Lower lobe of right lung (tissue), 2 donors: ENCODE data around the gene CACNA1D. TPM values are rescaled to one million over a fixed set of nuclear protein-coding genes. Genes with fewer than 3 reads are reported as not detected.

ENCODE experiments used
- ATAC-seq, 2 donors: fragments of 200-7000 bp; cut with Tn5 transposase; one replicate each; pipeline ENCODE4 v1.9.1; 2020 to 2022; ENCODE audit warnings: mild to moderate bottlenecking in 2 of 2, moderate library complexity in 2 of 2
- DNase-seq: peaks from one replicate; pipeline ENCODE4 v3.0.0-alpha.2; 2020
- H3K27ac ChIP-seq: fragments of 200-600 bp; one replicate; pipeline ENCODE4 v1.8.0; 2022
- H3K27me3 ChIP-seq: fragments of 200-600 bp; one replicate; pipeline ENCODE4 v1.8.0; 2022; ENCODE audit warnings: low read depth
- H3K36me3 ChIP-seq: fragments of 200-600 bp; one replicate; pipeline ENCODE4 v1.8.0; 2022; ENCODE audit warnings: mild to moderate bottlenecking
- H3K4me1 ChIP-seq: fragments of 200-600 bp; one replicate; pipeline ENCODE4 v1.8.0; 2022
- H3K4me3 ChIP-seq: fragments of 200-600 bp; one replicate; pipeline ENCODE4 v1.8.0; 2022; ENCODE audit warnings: mild to moderate bottlenecking
- H3K9me3 ChIP-seq: fragments of 200-600 bp; one replicate; pipeline ENCODE4 v1.8.0; 2022
- intact Hi-C: fragments of 100-400 bp; cut with DNase I; formaldehyde crosslinking; loops from one replicate; pipeline ENCODE4 v1.11.0; 2022
- total RNA-seq: library from RNA; stranded (reverse); fragmentation: NEBNext Ultra II Directional; extraction: Animal tissue kit (Norgen Biotek cat#: 25700); gene quantifications from one replicate; pipeline ENCODE4 v1.2.1, GENCODE V29; 2021
- TF ChIP-seq, protein P1 (sequence below): fragments of 200-600 bp; IDR thresholded peaks from one replicate; pipeline ENCODE4 v1.8.0; 2022; ENCODE audit warnings: antibody characterized with exemption, mild to moderate bottlenecking
- donor health status: DM: no; HTN: yes; CAD: no; lungs with severe emphysema.

Gene CACNA1D
- total RNA-seq, 1 donor from 2014 or later = 33.6 TPM

DNA sequence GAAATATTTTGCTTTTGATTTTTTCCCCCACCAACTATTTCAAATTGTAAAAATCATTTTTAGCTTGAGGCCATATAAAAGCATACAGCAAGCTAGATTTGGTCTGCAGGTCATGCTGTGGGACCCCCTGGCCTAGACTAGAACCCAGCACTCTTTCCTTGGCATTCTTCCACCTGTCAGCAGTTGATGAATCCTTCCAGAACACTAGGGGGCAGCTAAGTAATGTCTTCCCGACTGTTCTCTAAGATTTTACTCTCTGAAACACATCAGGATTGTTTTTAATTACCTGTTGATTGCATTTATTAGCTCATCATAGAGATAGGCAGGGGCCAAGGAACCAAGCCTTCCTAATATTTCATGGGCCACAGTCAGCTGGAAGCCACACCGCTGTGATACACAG is 174.5 kb downstream of the CACNA1D start:
- TF ChIP-seq, protein P1, sequence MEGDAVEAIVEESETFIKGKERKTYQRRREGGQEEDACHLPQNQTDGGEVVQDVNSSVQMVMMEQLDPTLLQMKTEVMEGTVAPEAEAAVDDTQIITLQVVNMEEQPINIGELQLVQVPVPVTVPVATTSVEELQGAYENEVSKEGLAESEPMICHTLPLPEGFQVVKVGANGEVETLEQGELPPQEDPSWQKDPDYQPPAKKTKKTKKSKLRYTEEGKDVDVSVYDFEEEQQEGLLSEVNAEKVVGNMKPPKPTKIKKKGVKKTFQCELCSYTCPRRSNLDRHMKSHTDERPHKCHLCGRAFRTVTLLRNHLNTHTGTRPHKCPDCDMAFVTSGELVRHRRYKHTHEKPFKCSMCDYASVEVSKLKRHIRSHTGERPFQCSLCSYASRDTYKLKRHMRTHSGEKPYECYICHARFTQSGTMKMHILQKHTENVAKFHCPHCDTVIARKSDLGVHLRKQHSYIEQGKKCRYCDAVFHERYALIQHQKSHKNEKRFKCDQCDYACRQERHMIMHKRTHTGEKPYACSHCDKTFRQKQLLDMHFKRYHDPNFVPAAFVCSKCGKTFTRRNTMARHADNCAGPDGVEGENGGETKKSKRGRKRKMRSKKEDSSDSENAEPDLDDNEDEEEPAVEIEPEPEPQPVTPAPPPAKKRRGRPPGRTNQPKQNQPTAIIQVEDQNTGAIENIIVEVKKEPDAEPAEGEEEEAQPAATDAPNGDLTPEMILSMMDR = peak; percentile 21
- intact Hi-C loops = no loop called here
- Histone ChIP-seq H3K27ac (no peak overlapping the region), H3K4me3 (no peak overlapping the region), H3K27me3 (peaks cover 4% of the 10 kb centered on the region), H3K4me1 (peaks cover 12% of the 10 kb centered on the region), H3K9me3 (no peaks in the 10 kb centered on the region), H3K36me3 (peaks cover 6% of the 10 kb centered on the region)
- DNase-seq (no peak), ATAC-seq (no peak)

DNA sequence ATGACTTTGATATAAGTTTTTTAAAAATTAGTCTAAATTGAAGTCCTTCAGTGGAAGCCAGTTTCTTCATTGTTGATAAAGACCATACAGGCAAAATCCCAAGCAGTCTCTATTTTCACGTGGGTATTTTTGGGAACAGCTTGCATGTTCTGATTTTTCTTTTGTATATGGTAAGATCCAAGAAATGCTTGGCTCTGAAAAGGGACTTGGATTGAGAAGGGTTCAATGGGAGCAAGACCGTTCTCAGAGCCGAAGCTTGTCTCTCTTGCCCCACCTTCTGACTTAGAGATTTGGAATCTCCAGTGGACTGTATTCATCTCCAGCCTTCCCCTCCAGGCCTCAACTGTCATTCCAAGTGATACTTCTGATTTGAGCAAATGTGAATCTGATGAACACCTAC is 176.3 kb downstream of the CACNA1D start:
- Histone ChIP-seq H3K4me3 (no peak overlapping the region), H3K4me1 (peaks cover 12% of the 10 kb centered on the region), H3K27ac (no peak overlapping the region), H3K9me3 (no peaks in the 10 kb centered on the region), H3K36me3 (peaks cover 6% of the 10 kb centered on the region), H3K27me3 (peaks cover 4% of the 10 kb centered on the region)
- TF ChIP-seq, protein P1 = no peak
- intact Hi-C loops = no loop called here
- ATAC-seq (no peak), DNase-seq (no peak)

DNA sequence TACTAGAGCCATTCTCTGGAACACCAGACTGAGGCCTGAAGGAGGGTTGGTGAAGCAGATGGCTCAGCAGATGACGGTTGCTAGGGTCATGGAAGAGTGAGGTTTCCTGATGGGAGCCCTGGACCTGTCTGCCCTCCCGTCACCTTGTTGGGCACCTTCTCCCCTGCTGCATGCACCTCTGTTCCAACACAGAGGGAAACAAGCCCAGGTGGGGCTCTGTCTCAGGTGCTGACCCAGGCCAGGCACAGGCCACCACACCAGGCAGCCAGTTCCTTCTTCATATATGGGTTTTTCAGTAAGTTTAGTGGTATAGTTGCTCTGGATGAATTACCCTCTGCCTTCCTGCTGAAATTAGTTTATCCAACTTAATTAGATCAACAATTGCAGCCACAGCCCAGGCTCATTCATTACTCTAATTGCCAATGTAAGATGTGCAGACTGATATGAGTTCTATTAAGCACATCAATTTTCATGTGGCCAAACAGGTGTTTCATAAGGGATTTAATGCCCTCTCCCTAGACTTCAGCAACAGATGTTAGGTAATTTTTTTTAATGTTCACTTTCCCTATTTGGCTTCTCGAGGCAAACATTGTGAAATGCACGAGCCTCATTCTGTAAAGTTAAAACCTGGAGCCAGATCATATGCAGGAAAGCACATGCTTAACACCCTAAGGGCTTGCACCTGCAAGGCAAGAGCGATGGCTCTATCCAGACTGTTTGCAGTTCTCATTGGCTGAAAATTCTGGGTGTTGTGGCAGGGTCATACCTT is 177.0 kb downstream of the CACNA1D start:
- TF ChIP-seq, protein P1 = no peak
- Histone ChIP-seq H3K27ac (no peak overlapping the region), H3K4me1 (peaks cover 12% of the 10 kb centered on the region), H3K4me3 (no peak overlapping the region), H3K9me3 (no peaks in the 10 kb centered on the region), H3K36me3 (peaks cover 4% of the 10 kb centered on the region), H3K27me3 (no peaks in the 10 kb centered on the region)
- intact Hi-C loops = no loop called here
- ATAC-seq (peak; percentile 34 to 36), DNase-seq (no peak)

DNA sequence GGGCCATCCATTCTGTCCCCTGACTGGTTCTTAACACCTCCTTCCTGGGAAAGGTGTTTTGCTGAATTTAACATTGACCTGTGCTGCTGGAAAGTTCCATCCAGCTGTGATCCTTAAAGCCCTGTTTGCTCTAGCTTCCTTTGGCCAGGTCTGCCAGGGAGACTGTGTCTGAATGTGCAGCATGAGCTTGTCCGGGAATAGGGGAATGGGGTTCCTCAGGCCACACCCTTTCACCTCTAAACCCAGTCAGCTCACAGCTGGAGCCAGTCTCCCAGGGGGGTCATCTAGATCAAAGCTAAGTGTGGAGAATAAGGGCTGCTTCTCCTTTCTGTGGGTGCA is 177.5 kb downstream of the CACNA1D start:
- H3K27ac ChIP-seq = no peak overlapping the region
- TF ChIP-seq, protein P1 = no peak
- H3K9me3 ChIP-seq = no peaks in the 10 kb centered on the region
- H3K36me3 ChIP-seq = no peaks in the 10 kb centered on the region
- no peaks in the 10 kb centered on the region for H3K27me3 ChIP-seq
- peaks cover 12% of the 10 kb centered on the region for H3K4me1 ChIP-seq
- no peak for ATAC-seq
- DNase-seq = no peak
- intact Hi-C loops = no loop called here
- no peak overlapping the region for H3K4me3 ChIP-seq

DNA sequence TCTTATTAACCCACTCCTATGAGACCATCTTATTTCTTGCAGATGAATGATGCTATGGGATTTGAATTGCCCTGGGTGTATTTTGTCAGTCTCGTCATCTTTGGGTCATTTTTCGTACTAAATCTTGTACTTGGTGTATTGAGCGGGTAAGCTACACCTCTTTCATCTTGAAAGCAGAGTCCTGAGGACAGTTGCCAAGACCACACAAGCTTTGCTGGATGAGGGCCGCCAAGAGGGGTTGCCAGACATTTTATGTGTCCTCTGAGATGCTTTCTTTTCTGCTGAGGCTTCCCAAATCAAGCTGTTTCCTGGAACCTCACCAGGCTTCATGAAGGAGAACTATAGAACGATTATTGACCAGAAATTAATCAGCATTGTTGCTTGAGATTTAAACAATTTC is 178.6 kb downstream of the CACNA1D start:
- intact Hi-C loops = no loop called here
- Histone ChIP-seq H3K27ac (no peak overlapping the region), H3K4me3 (no peak overlapping the region), H3K36me3 (no peaks in the 10 kb centered on the region), H3K27me3 (no peaks in the 10 kb centered on the region), H3K9me3 (no peaks in the 10 kb centered on the region), H3K4me1 (peaks cover 12% of the 10 kb centered on the region)
- DNase-seq (no peak), ATAC-seq (no peak)
- TF ChIP-seq, protein P1 = no peak
